Posterior cingulate gyrus (tissue), 11 donors: Measurements from ENCODE around the gene NLK.

Source experiments
- DNase-seq, 10 donors: peaks; one replicate each; pipeline versions ENCODE4 v3.0.0 to v3.0.0-alpha.2; 2020 to 2021; ENCODE audit warnings: mixed read lengths in 3 of 10
- intact Hi-C: fragments of 100-400 bp; cut with DNase I; formaldehyde crosslinking; loops from one replicate; pipeline ENCODE4 v1.15.1; 2023

NLK gene

GRCh38 chr17:28038802-28039201 is 3.7 kb upstream of the NLK start:
- no peak for DNase-seq
- intact Hi-C loops: no loop called here

- DNase-seq: peak in 1 of 10 donors; percentile 16
- intact Hi-C loops: no loop called here
These were observed 3.2 kb upstream of the NLK start for GRCh38 chr17:28039251-28039650.

DNA sequence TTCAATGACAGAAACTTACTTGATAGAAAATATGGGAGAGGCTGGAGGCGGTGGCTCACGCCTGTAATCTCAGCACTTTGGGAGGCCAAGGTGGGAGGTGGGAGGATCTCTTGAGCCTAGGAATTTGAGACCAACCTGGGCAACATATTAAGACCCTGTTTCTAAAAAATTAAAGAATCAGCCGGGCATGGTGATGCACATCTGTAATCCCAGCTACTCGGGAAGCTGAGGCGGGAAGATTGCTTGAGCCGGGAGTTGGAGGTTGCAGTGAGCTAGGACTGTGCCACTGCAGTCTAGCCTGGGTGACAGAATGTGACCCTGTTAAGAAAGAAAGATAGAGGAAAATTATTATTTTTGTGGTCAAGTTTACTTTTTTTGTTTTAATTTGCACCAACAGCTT is 2.1 kb upstream of the NLK start:
- DNase-seq: peak in 1 of 10 donors; percentile 61
- intact Hi-C loops: loop anchor here (5.0 kb wide), 2 partner anchors 102 to 148 kb away; partner anchors contain the start of gene LYRM9

DNA sequence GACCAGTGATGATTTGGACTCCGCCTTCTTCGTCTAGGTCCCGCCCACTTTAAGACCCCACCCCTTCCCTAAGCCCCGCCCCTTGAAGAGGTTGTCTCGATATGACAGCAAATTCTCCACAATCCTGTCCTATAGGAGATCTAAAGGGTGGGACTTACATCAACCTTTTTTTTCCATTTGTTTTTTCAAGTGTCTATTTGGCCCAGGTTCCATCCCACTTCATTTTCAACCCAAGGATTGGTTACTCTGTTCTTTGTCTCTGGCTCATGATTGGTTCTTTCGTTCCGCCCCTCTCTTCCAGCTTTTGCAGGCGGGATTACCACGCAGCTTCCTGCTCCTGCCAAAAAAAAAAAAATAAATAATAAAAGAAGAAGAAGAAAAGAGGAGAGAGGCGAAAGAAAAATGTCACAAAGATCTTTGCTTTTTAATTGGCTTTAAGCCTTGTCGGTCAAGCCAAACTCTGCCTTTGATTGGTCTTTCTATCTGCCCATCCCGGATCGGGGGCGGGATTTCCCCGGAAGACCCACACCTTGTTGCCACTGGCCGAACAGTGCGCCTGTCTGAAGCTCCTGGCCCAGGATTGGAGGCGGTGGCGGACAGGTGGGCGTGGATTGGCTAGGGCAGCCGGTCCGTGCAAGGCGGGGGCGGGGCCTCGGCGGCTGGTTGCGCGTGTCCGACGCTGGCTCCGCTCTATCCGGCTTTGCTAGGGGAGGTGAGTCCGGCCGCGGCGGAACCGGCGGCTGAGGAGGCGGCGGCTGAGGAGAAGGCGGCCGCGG is 1.2 kb upstream of the NLK start:
- intact Hi-C loops: loop anchor here (5.0 kb wide), 2 partner anchors 101 to 149 kb away; partner anchors contain the start of gene LYRM9
- DNase-seq: peak; percentile 99 to 100 (median 100)

GRCh38 chr17:28041844-28042656 is 427 bp upstream of the NLK start:
- intact Hi-C loops: loop anchor here (5.0 kb wide), 2 partner anchors 100 to 150 kb away; partner anchors contain the start of gene LYRM9

GRCh38 chr17:28042721-28043291 is 329 bp downstream of the NLK start:
- peak in 1 of 10 donors; percentile 72 for DNase-seq
- intact Hi-C loops: loop anchor here (5.0 kb wide), 2 partner anchors 99 to 151 kb away; partner anchors contain the start of gene LYRM9

More at GRCh38 chr17:28041844-28042656, 427 bp upstream of the NLK start:
- DNase-seq: no peak

GRCh38 chr17:28043296-28043695 is 819 bp downstream of the NLK start:
- intact Hi-C loops: loop anchor here (5.0 kb wide), 2 partner anchors 99 to 151 kb away; partner anchors contain the start of gene LYRM9
- DNase-seq: peak in 1 of 10 donors; percentile 24

- intact Hi-C loops: loop anchor here (5.0 kb wide), 2 partner anchors 99 to 151 kb away; partner anchors contain the start of gene LYRM9
These were observed 1.3 kb downstream of the NLK start for GRCh38 chr17:28043741-28044140.

GRCh38 chr17:28045304-28045703 is 2.8 kb downstream of the NLK start:
- no peak for DNase-seq
- intact Hi-C loops: no loop called here

More at GRCh38 chr17:28043741-28044140, 1.3 kb downstream of the NLK start:
- no peak for DNase-seq

DNA sequence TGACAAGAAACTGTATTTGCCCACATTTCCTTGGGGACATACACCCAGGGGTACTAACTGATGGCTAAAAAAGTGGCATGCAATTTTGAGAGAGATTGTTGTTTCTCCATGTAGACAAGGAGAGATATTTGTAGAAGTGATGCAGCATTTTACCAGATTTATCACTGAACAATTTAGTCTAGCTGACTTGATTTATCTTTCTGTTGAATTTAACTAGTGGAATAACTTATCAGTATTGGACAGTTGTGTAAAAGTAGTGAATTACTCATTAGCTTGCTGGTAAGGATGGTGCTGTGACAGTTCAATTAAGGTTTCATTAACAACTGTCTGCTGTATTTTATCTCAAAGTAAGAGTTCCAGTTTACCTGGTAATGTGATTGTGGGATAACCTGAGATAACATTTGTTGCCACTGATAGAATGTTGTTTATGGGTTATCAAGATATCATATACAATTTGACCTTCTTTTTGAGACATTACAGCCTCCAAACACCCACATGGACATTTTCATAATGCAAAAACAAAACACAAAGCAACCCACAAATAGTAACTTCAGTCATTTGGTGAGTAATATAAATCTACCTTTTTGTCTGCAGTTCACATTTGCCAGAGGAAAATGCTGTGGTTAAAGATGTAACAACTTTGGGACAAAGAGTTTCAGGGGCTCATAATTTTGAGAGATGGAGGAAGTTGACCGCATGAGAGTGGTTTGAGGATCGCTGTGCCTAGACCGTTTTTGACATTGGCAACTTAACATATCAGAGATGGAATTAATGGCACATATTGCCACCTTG is 3.8 kb downstream of the NLK start:
- no peak for DNase-seq
- intact Hi-C loops: no loop called here

- DNase-seq: no peak
- intact Hi-C loops: no loop called here
These were observed 5.3 kb downstream of the NLK start for GRCh38 chr17:28047806-28048205.

GRCh38 chr17:28049071-28049470 is 6.6 kb downstream of the NLK start:
- no peak for DNase-seq
- intact Hi-C loops: no loop called here

DNA sequence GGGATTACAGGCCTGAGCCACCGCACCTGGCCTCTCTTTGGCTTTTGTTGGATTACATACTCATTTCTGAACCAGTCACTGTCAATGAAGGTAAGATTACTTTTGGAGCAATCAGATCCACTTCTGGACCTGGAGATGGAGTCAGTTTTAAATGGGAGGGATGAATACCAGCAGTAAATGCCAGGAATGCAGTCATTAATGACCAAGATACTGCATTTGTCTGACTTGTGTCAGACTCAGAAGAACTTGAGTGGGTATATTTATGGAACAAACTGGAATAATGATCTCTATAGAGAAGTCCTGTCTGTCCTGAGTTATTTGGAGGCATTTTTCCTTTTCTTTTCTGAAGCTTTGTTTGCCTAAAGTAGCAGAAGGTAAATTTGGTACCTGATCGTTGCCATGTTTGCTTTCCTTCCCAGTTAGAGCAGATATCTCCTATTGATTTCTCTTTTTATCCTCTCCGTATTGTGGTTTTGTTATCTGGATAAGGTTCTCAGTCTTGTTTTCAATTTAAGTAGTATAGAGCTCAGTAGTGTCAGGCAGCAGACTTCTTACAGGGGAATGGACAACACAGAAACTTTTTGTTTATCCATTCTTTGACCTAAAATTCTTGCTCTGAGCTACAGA is 10.7 kb downstream of the NLK start:
- DNase-seq: no peak

GRCh38 chr17:28053725-28054124 is 11.2 kb downstream of the NLK start:
- DNase-seq: no peak
- intact Hi-C loops: no loop called here

More for the DNA sequence above, 10.7 kb downstream of the NLK start:
- intact Hi-C loops: no loop called here

DNA sequence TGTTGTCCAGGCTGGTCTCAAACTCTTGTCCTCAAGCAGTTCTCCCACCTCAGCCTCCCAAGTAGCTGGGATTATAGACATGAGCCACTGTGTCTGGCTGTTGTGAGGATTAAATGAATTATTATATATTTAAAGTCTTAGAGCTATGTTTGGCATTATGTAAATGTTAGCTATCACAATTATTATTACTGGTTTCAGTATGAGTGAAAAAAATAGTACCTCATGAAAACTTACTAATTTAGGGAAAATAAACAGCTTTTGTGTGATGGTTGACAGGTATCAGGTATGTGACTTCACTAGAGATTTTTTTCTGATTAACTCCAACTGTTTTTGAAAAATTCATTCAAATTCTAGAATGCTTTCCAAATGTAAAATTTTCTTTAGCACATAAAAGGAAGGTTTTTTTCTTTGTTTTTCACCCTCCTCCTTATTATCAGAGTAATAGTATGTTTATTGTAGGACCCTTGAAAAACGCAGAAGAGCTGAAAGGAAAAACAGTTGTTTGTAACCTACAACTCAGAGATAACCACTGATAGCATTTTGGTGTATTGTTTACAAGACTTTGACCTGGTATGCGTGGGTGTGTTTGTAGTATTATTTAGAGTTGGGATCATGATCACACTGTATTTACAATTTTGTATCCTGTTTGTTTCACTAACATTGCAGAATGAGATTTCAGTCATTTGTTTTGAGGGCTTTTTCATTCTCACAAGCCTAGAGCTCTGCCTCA is 13.2 kb downstream of the NLK start:
- DNase-seq: no peak
- intact Hi-C loops: no loop called here

DNA sequence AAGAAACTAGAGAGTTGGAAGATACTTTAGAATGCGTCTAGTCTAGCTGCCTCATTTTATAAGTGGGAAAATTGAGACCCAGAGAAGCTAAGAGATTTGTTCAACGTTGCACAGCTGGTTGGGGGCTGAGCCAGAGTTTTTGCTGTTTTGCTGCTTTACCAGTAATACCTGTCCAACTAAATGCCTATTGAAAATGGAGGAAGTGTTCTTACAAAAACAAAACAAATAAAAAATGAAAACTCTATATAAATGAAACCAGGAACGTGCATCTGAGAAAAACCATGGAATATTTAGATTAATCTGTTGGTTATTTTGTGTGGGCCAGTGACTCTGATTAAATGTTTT is 13.8 kb downstream of the NLK start:
- intact Hi-C loops: no loop called here
- no peak for DNase-seq

DNA sequence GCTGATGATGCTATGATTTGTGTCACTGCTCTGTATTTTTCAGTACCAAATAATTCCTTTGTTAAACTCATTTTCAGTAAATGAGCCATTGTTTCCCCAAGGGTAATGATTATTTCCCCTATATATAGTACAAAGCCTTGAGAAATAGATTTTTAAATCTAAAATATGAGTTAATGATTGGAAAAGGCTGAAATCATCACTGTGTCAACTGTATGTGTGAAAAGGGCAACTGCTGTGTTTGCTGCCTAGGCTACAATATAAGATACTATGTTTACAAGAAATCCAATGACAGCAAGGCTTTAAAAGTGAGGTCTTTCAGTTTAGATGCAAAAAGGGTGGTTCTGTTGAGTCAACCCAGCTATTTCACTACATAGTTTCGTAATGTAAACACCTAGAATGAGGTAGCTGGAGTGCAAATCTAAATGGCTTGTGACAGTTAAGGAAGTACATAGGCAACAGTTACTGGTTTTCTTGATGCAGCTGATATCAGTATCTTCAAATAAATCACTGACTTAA is 15.3 kb downstream of the NLK start:
- DNase-seq: no peak
- intact Hi-C loops: no loop called here

GRCh38 chr17:28059675-28060074 is 17.2 kb downstream of the NLK start:
- intact Hi-C loops: no loop called here
- no peak for DNase-seq

DNA sequence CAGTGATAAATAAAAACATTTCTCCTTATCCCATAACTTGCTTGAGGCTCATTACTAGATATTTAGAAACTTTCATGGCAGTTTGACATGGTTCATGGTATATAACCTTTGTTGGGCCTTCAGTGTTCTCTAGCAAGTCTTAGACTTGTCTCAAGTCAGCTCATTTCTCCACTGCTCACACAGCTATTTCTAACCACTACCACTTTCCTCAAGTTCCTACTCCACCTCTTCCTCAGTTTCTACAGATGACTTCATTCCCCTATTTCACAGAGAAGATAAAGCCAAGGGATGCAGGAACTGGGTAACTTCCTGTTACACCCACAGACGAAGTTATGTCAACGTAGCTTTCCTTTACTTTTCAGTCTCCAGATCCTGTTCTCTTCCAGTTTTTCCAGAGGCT is 23.2 kb downstream of the NLK start:
- no peak for DNase-seq
- intact Hi-C loops: no loop called here
